ENCODE results near the gene LTBP1.

LTBP1 gene

DNA sequence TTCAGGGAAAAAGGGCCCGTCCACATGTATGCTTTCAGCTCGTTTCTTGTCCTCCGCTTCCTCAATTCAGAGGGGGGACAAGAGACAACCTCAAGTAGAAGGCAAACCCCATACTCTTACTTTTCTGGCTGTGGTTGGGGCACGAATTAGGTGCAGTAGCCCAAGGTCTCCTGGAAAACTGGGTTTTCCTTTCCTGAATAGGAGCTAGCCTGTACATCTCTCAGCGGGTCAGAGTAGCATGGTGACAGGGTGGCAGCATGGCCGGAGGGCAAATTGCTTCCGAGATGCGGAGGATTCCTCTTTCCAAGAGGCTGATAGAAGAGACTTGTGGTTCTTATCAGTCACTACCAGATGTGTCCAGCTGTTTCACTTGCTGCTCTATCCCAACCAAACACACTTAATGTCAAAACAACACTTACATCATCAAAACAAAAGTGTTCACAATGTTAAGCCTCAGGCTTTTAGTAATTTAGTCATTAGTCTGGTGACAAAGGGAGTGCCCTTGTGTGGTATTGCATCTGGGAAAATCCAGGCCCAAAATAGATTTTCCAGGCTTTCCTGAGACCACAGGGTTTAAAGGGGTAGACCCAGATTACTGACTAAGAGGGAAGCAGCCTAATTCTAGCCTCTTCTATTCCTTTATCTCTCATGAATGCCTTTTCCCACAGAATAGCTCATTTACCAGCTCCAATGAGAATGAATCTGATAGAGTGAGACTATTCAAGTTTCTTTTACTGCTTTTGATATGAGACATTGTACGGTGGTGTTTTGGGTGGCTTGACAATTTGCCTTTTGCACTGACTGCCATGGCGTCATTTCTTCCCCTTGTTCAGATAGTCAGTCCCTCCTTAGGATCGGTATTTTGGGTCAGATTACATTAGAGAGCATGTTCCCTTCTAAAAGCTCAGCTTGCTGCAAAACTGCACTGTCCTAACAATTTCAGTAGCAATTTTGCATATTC lies 162.0 kb downstream of the LTBP1 start:
- no peak for DNase-seq (ENCODE audit: low read depth in 1 of 2, low spot score in 1 of 2)

GRCh38 chr2:33110461-33110860 lies 163.7 kb downstream of the LTBP1 start:
- no peak for DNase-seq (ENCODE audit: low read depth in 1 of 2, low spot score in 1 of 2)

- no peak for DNase-seq (ENCODE audit: low read depth in 1 of 2, low spot score in 1 of 2)
These were observed 164.3 kb downstream of the LTBP1 start for GRCh38 chr2:33111002-33111446.

DNA sequence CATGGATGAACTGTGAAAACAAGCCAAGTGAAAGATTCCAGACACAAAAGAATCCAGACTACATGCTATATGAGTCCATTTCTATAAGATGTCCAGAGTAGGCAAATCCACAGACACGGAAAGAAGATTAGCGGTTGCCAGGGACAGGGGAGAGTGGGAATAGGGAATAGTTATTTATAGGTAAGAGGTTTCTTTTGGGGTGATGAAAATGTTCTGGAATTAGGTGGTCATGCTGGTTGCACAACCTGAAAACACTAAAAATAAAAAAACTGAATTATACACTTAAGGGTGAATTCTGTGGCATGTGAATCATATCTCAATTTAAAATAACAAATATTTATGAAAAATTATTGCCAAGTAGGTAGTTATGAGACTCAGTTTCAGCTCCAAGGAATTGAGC lies 168.4 kb downstream of the LTBP1 start:
- no peak for DNase-seq (ENCODE audit: low read depth in 1 of 2, low spot score in 1 of 2)

GRCh38 chr2:33115728-33116127 lies 169.0 kb downstream of the LTBP1 start:
- no peak for DNase-seq (ENCODE audit: low read depth in 1 of 2, low spot score in 1 of 2)

- no peak for DNase-seq (ENCODE audit: low read depth in 1 of 2, low spot score in 1 of 2)
These were observed 170.0 kb downstream of the LTBP1 start for GRCh38 chr2:33116799-33117198.

DNA sequence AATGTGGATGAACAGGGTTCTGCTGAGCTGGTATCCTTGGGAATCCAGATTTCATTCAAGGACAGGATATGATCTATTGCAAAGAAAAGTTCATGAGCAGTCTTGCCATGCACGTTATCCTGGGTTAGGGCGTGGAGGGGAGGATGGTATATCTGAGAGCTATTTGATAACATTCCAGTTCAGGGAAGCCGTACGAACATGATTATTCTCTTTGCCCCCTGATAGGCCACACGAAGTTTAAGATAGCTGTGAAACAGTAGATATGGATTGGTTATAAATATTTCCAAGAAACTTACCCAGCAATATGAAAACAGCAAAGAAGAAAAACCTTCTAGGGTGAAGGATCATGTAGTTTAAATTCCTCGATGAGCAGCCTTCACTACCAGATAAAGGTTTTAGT lies 171.9 kb downstream of the LTBP1 start:
- no peak for DNase-seq (ENCODE audit: low read depth in 1 of 2, low spot score in 1 of 2)

DNA sequence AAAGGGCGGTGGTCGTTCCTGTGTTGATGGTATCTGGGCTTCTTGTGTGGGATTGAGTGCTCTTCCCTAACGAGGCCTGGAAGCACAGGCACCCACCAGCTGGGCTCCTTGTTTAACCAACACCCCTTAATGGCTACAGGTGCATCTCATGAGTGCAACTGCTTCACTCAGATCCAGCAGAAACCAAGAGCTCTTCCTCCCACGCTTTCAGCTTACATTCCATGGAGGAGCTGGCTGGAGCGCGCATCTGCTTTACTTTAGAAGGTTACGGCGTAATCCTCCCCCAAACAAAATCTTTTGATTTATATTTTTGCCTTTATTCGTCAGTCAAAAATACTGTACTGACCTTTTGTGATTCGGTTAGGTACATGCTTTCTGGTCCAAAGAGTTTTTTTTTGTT lies 174.7 kb downstream of the LTBP1 start:
- no peak for DNase-seq (ENCODE audit: low read depth in 1 of 2, low spot score in 1 of 2)

DNA sequence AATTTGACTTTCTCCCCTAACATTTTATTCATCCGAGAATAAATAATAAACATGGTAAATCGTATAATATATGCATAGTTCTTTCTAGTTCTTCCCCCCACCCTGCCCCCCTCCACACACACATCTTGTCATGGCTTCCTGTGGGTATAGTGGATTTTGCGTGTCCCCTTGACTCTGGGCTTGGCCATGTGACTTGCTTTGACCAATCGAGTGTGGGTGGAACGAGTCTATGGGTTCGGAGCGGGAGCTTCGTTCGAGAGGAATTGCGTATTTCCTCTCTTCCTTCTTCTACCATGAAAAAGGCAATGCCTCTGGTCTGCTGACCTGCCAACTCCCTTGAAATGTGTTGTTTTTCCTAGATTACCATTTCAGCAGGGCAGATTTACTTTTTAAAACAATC lies 175.2 kb downstream of the LTBP1 start:
- no peak for DNase-seq (ENCODE audit: low read depth in 1 of 2, low spot score in 1 of 2)

DNA sequence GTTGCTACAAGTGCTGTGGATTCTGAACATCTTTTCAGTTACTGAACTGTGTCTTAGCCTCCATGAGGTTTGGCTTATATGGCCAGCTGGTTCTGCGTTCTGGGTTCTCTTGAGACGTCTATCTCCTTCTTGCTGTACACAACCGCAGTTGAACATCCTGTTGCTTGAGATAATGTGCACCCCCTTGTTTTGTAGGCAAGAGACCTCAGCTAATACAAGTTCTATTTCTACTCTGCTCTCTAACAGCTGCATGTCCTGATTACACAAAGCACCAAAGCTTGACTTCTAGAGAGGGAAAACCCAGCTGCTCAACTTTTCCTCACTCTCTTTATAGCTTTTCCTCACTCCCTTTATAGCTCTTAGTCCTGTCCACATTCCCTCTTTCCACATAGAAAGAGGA lies 176.0 kb downstream of the LTBP1 start:
- no peak for DNase-seq (ENCODE audit: low read depth in 1 of 2, low spot score in 1 of 2)

GRCh38 chr2:33123216-33123615 lies 176.5 kb downstream of the LTBP1 start:
- no peak for DNase-seq (ENCODE audit: low read depth in 1 of 2, low spot score in 1 of 2)

- DNase-seq (ENCODE audit: low read depth in 1 of 2, low spot score in 1 of 2) = no peak
These were observed 179.8 kb downstream of the LTBP1 start for GRCh38 chr2:33126552-33126951.

- DNase-seq (ENCODE audit: low read depth in 1 of 2, low spot score in 1 of 2) = no peak
These were observed 180.2 kb downstream of the LTBP1 start for GRCh38 chr2:33126958-33127357.

GRCh38 chr2:33129263-33130053 lies 182.7 kb downstream of the LTBP1 start:
- no peak for DNase-seq (ENCODE audit: low read depth in 1 of 2, low spot score in 1 of 2)

- no peak for DNase-seq (ENCODE audit: low read depth in 1 of 2, low spot score in 1 of 2)
These were observed 183.3 kb downstream of the LTBP1 start for GRCh38 chr2:33130054-33130447.

GRCh38 chr2:33130544-33130943 lies 183.8 kb downstream of the LTBP1 start:
- no peak for DNase-seq (ENCODE audit: low read depth in 1 of 2, low spot score in 1 of 2)

GRCh38 chr2:33131111-33131510 lies 184.4 kb downstream of the LTBP1 start:
- DNase-seq (ENCODE audit: low read depth in 1 of 2, low spot score in 1 of 2) = no peak

GRCh38 chr2:33131749-33132148 lies 185.0 kb downstream of the LTBP1 start:
- DNase-seq (ENCODE audit: low read depth in 1 of 2, low spot score in 1 of 2) = no peak

- DNase-seq (ENCODE audit: low read depth in 1 of 2, low spot score in 1 of 2) = no peak
These were observed 186.8 kb downstream of the LTBP1 start for GRCh38 chr2:33133454-33133952.

DNA sequence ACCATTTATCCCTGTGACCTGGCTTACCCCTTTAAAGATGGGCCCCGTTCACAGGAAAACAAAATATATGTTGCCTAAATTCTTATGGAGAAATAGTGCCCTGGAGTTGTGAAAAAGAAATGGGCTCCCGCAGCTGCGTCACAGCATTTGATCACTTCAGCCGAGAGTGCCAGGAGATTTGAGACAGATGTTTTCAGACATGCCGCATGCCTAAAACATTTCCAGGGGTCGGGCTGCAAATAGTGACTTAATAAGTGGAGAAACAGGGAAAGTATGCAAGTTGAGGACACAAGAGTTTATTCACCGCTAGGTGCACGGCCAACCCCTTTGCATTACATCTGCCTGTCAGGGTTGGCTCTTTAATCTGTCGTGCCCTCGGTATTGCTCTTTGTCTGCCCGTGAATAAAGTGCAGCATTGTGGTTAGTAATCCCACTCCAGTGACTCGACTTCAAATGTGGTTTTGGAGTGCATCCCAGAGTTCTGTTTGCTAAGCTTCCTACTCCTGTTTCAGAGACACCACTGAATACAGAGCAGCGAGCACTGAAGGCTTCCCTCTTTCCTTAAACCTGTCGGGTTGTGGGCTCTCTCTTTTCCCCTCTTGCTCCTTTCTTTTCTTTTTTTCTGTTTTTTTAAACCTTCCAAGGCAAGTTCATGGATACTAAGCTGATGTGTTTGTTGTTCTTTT lies 187.5 kb downstream of the LTBP1 start:
- DNase-seq (ENCODE audit: low read depth in 1 of 2, low spot score in 1 of 2) = no peak

DNA sequence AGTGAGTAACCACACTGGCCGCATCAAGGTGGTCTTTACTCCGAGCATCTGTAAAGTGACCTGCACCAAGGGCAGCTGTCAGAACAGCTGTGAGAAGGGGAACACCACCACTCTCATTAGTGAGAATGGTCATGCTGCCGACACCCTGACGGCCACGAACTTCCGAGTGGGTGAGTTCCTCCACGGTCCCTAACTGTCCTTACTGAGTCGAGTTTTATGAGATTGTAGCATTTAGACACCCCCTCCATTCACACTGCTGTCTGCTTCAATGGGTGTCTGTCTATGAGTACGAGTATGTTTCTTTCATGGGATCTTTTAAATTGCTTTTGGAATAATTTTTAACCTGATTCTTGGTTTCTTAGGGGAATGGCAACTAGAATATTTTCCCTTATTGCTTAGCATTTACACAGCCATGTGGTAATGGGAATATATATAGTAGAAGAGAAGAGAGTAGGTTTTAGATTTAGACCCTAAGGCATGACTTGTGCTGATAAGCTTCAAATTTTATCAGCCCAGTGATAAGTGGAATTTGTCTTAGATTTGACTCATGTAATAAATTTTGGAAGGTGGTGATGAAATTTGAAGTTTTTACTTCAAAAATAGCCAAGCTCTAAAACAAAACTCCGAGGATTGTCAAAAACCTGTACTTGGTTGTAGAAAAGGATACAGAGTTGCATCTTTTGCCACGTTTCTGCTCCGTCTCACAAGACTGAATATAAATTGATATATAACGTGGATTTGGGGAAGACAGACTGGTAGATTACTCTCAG lies 188.2 kb downstream of the LTBP1 start:
- DNase-seq (ENCODE audit: low read depth in 1 of 2, low spot score in 1 of 2) = no peak
